Neutrophil (primary cell): ENCODE data around the gene KCNB1.
"Not testable (repeated sequence)": the region's sequence is repeated elsewhere in the genome, so short reads cannot be mapped to it uniquely, and the experiment has no call there.

Experiments used
- H3K27ac ChIP-seq: fragments of 200-600 bp; sonication (generic); 2 replicates; pipeline ENCODE4 v1.5.1; 2016; ENCODE audit warnings: mild to moderate bottlenecking, moderate library complexity
- H3K27me3 ChIP-seq: fragments of 200-600 bp; sonication (generic); 2 replicates; pipeline ENCODE4 v1.6.0; 2016; ENCODE audit warnings: mild to moderate bottlenecking
- H3K36me3 ChIP-seq: fragments of 200-600 bp; sonication (generic); 2 replicates; pipeline ENCODE4 v1.5.1; 2017
- H3K4me1 ChIP-seq, 2 experiments: fragments of 200-600 bp in 1 of 2; sonication (generic) in 1 of 2; 1 replicate in 1 of 2; 2 replicates in 1 of 2; pipeline versions ENCODE4 v1.5.1 to v1.6.1; 2013 to 2016; ENCODE audit warnings: low read depth in 1 of 2, low read length in 1 of 2, mild to moderate bottlenecking in 1 of 2, moderate library complexity in 1 of 2; ENCODE audit not compliant: control insufficient read depth in 1 of 2, insufficient read depth in 1 of 2
- H3K4me3 ChIP-seq, 2 experiments: fragments of 200-600 bp in 1 of 2; sonication (generic) in 1 of 2; 1 replicate in 1 of 2; 2 replicates in 1 of 2; pipeline ENCODE4 v1.5.1; 2013 to 2016; ENCODE audit warnings: low read depth in 1 of 2, low read length in 1 of 2, mild to moderate bottlenecking in 1 of 2, moderate library complexity in 1 of 2
- H3K9me3 ChIP-seq: fragments of 200-600 bp; sonication (generic); 2 replicates; pipeline ENCODE4 v1.5.1; 2016
- CTCF ChIP-seq: fragments of 200-600 bp; sonication (generic); IDR thresholded peaks from 2 replicates; pipeline ENCODE4 v1.5.1; 2016; ENCODE audit warnings: antibody characterized with exemption

Gene KCNB1

GRCh38 chr20:49318091-49318429, 164.4 kb downstream of the KCNB1 start:
- peak overlapping the region; percentile 75 for H3K27ac ChIP-seq
- H3K4me1 ChIP-seq: peaks cover 25 to 36% of the 10 kb centered on the region in 2 experiments
- H3K4me3 ChIP-seq: peak overlapping the region; percentile 77 to 86
- TF ChIP-seq CTCF: peak; percentile 29
- H3K9me3 ChIP-seq: no peaks in the 10 kb centered on the region
- peaks cover 70% of the 10 kb centered on the region for H3K27me3 ChIP-seq
- no peaks in the 10 kb centered on the region for H3K36me3 ChIP-seq

- no peak overlapping the region for H3K27ac ChIP-seq
- H3K4me3 ChIP-seq: no peak overlapping the region
- TF ChIP-seq CTCF: no peak
- H3K4me1 ChIP-seq: peaks cover 18 to 25% of the 10 kb centered on the region in 2 experiments
- no peaks in the 10 kb centered on the region for H3K36me3 ChIP-seq
- H3K27me3 ChIP-seq: peaks cover 70% of the 10 kb centered on the region
- H3K9me3 ChIP-seq: no peaks in the 10 kb centered on the region
These were observed 165.8 kb downstream of the KCNB1 start for GRCh38 chr20:49316704-49317103.

- H3K27ac ChIP-seq: no peak overlapping the region
- H3K9me3 ChIP-seq: no peaks in the 10 kb centered on the region
- H3K27me3 ChIP-seq: peaks cover 62% of the 10 kb centered on the region
- peaks cover 18 to 27% of the 10 kb centered on the region in 2 experiments for H3K4me1 ChIP-seq
- no peaks in the 10 kb centered on the region for H3K36me3 ChIP-seq
- TF ChIP-seq CTCF: no peak
- H3K4me3 ChIP-seq: no peak overlapping the region
These were observed 166.9 kb downstream of the KCNB1 start for GRCh38 chr20:49315580-49315979.

GRCh38 chr20:49314052-49314451, 168.4 kb downstream of the KCNB1 start:
- H3K4me3 ChIP-seq, H3K27ac ChIP-seq, H3K9me3 ChIP-seq, H3K36me3 ChIP-seq: not testable (repeated sequence)
- H3K4me1 ChIP-seq: peaks cover 11 to 18% of the 10 kb centered on the region in 2 experiments
- H3K27me3 ChIP-seq: peaks cover 46% of the 10 kb centered on the region
